Hepatocyte (in vitro differentiated cells): ENCODE measurements around the gene PRDM5. TPM values are rescaled to one million over a fixed set of nuclear protein-coding genes. Genes with fewer than 3 reads are reported as not detected.

Experiments
- DNase-seq: peaks from one replicate; pipeline ENCODE4 v3.0.0-alpha.2; 2016; ENCODE audit warnings: low spot score
- H2AFZ ChIP-seq: fragments of 200-600 bp; sonication (generic); 2 replicates; pipeline ENCODE4 v1.6.0; 2016; ENCODE audit warnings: antibody characterized with exemption, mild to moderate bottlenecking
- H3K27ac ChIP-seq: fragments of 200-600 bp; sonication (generic); 2 replicates; pipeline ENCODE4 v1.5.1; 2016; ENCODE audit warnings: mild to moderate bottlenecking
- H3K27me3 ChIP-seq: fragments of 200-600 bp; sonication (generic); 2 replicates; pipeline ENCODE4 v1.6.1; 2016
- H3K36me3 ChIP-seq: fragments of 200-600 bp; sonication (generic); replicated peaks from 2 replicates; pipeline ENCODE4 v1.5.1; 2016; ENCODE audit warnings: low read depth; ENCODE audit not compliant: insufficient read depth
- H3K4me1 ChIP-seq: fragments of 200-600 bp; sonication (generic); 2 replicates; pipeline ENCODE4 v1.5.1; 2016; ENCODE audit warnings: mild to moderate bottlenecking, moderate library complexity; ENCODE audit not compliant: insufficient read depth
- H3K4me2 ChIP-seq: fragments of 200-600 bp; sonication (generic); 2 replicates; pipeline ENCODE4 v1.6.0; 2016
- H3K4me3 ChIP-seq: fragments of 200-600 bp; sonication (generic); 2 replicates; pipeline ENCODE4 v1.5.1; 2016; ENCODE audit warnings: mild to moderate bottlenecking
- H3K79me2 ChIP-seq: fragments of 200-600 bp; sonication (generic); 2 replicates; pipeline ENCODE4 v1.6.0; 2017; ENCODE audit warnings: mild to moderate bottlenecking
- H3K9me2 ChIP-seq: fragments of 200-600 bp; sonication (generic); replicated peaks from 2 replicates; pipeline ENCODE4 v1.6.0; 2017; ENCODE audit warnings: mild to moderate bottlenecking; ENCODE audit not compliant: insufficient read depth
- H3K9me3 ChIP-seq: fragments of 200-600 bp; sonication (generic); 2 replicates; pipeline ENCODE4 v1.5.1; 2016; ENCODE audit warnings: low read depth, mild to moderate bottlenecking
- H4K20me1 ChIP-seq: fragments of 200-600 bp; sonication (generic); 2 replicates; pipeline ENCODE4 v1.6.0; 2016; ENCODE audit warnings: mild to moderate bottlenecking; ENCODE audit not compliant: insufficient read depth, poor library complexity, severe bottlenecking
- EZH2 ChIP-seq: fragments of 200-600 bp; sonication (generic); IDR thresholded peaks from 2 replicates; pipeline ENCODE4 v1.6.1; 2016; ENCODE audit warnings: antibody characterized with exemption, mild to moderate bottlenecking, borderline replicate concordance
- EZH2phosphoT487 ChIP-seq: fragments of 200-600 bp; sonication (generic); IDR thresholded peaks from one replicate; pipeline ENCODE4 v1.6.1; 2018; ENCODE audit warnings: antibody characterized with exemption, mild to moderate bottlenecking, low read depth, moderate library complexity; ENCODE audit not compliant: unreplicated experiment, severe bottlenecking
- WGBS: methylation state at CpG from one replicate; pipeline ENCODE4 v1.1.6; 2016; ENCODE audit warnings: low lambda C conversion rate; ENCODE audit errors: missing lambda C conversion rate; 5-methylcytosine and 5-hydroxymethylcytosine counted together
- polyA plus RNA-seq: library from polyadenylated mRNA; unstranded; fragments of >200 nt; fragmentation: Nextera tagmentation; extraction: Ambion mirVana; gene quantifications from 2 replicates; pipeline ENCODE4 v1.2.1, GENCODE V29; 2016
- total RNA-seq: library from RNA; depleted of rRNA; stranded (reverse); fragments of >200 nt; gene quantifications from 2 replicates; pipeline ENCODE4 v1.2.3, GENCODE V29; 2014
- TF ChIP-seq, protein P1 (sequence below): fragments of 200-600 bp; sonication (generic); IDR thresholded peaks from 2 replicates; pipeline ENCODE4 v1.5.1; 2016; ENCODE audit warnings: antibody characterized with exemption, mild to moderate bottlenecking; ENCODE audit not compliant: poor library complexity

The PRDM5 gene
- total and polyA plus RNA-seq, 2 experiments from 2014 or later, result 4.2 to 21.2 TPM

- H3K4me2 ChIP-seq, result no peak overlapping the region
- no peak for DNase-seq
- no peak overlapping the region for H3K4me3 ChIP-seq
- no peaks in the 10 kb centered on the region for H4K20me1 ChIP-seq
- 82% methylated on average over 6 of the region's 6 CpGs for WGBS
- no peaks in the 10 kb centered on the region for H3K4me1 ChIP-seq
- no peaks in the 10 kb centered on the region for H3K79me2 ChIP-seq
- no peaks in the 10 kb centered on the region for H3K27me3 ChIP-seq
- TF ChIP-seq EZH2phosphoT487, result no peak
- no peak for TF ChIP-seq EZH2
- TF ChIP-seq, protein P1, sequence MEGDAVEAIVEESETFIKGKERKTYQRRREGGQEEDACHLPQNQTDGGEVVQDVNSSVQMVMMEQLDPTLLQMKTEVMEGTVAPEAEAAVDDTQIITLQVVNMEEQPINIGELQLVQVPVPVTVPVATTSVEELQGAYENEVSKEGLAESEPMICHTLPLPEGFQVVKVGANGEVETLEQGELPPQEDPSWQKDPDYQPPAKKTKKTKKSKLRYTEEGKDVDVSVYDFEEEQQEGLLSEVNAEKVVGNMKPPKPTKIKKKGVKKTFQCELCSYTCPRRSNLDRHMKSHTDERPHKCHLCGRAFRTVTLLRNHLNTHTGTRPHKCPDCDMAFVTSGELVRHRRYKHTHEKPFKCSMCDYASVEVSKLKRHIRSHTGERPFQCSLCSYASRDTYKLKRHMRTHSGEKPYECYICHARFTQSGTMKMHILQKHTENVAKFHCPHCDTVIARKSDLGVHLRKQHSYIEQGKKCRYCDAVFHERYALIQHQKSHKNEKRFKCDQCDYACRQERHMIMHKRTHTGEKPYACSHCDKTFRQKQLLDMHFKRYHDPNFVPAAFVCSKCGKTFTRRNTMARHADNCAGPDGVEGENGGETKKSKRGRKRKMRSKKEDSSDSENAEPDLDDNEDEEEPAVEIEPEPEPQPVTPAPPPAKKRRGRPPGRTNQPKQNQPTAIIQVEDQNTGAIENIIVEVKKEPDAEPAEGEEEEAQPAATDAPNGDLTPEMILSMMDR, result no peak
- H3K9me3 ChIP-seq, result no peaks in the 10 kb centered on the region
- no peak overlapping the region for H2AFZ ChIP-seq
- no peaks in the 10 kb centered on the region for H3K9me2 ChIP-seq
- no peak overlapping the region for H3K27ac ChIP-seq
- H3K36me3 ChIP-seq, result no peaks in the 10 kb centered on the region
Observed at GRCh38 chr4:120826853-120827252, 95.7 kb downstream of the PRDM5 start.

GRCh38 chr4:120826449-120826848, 96.1 kb downstream of the PRDM5 start:
- TF ChIP-seq EZH2 (no peak), EZH2phosphoT487 (no peak)
- TF ChIP-seq, protein P1, result no peak
- H3K79me2 ChIP-seq, result no peaks in the 10 kb centered on the region
- 24% methylated on average over 1 of the region's 1 CpG for WGBS
- H2AFZ ChIP-seq, result no peak overlapping the region
- H3K9me3 ChIP-seq, result no peaks in the 10 kb centered on the region
- no peak overlapping the region for H3K27ac ChIP-seq
- no peaks in the 10 kb centered on the region for H3K9me2 ChIP-seq
- no peaks in the 10 kb centered on the region for H4K20me1 ChIP-seq
- no peaks in the 10 kb centered on the region for H3K4me1 ChIP-seq
- no peaks in the 10 kb centered on the region for H3K36me3 ChIP-seq
- H3K4me3 ChIP-seq, result no peak overlapping the region
- no peak for DNase-seq
- H3K4me2 ChIP-seq, result no peak overlapping the region
- no peaks in the 10 kb centered on the region for H3K27me3 ChIP-seq

DNA sequence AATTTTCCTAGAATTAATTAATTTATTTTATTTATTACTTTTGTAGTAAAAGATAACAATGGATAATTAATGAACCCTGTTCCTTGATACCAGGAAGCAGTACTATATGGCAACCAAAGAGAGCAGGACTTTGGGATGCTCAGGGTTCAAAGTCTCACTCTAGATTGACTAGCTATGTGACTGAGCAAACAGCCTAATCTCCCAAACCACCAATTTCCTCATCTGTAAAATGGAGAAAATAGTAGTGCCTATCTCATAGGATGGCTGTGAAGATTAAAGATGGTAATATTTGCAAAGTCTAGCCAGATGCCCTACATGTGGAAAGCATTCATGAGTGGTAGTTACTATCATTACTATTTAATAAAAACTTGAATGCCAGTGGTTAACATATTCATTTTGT, 97.6 kb downstream of the PRDM5 start:
- H3K9me2 ChIP-seq, result no peaks in the 10 kb centered on the region
- H2AFZ ChIP-seq, result no peak overlapping the region
- H3K79me2 ChIP-seq, result no peaks in the 10 kb centered on the region
- no peak overlapping the region for H3K4me2 ChIP-seq
- TF ChIP-seq, protein P1, result no peak
- TF ChIP-seq EZH2 (no peak), EZH2phosphoT487 (no peak)
- H3K36me3 ChIP-seq, result no peaks in the 10 kb centered on the region
- H3K27me3 ChIP-seq, result no peaks in the 10 kb centered on the region
- no peaks in the 10 kb centered on the region for H3K9me3 ChIP-seq
- no peak overlapping the region for H3K4me3 ChIP-seq
- no peaks in the 10 kb centered on the region for H3K4me1 ChIP-seq
- no peak overlapping the region for H3K27ac ChIP-seq
- no peak for DNase-seq
- no peaks in the 10 kb centered on the region for H4K20me1 ChIP-seq

- Histone ChIP-seq H3K27ac (no peak overlapping the region), H3K4me3 (no peak overlapping the region), H3K27me3 (no peaks in the 10 kb centered on the region), H4K20me1 (no peaks in the 10 kb centered on the region), H3K4me2 (no peak overlapping the region), H3K79me2 (no peaks in the 10 kb centered on the region), H2AFZ (no peak overlapping the region), H3K36me3 (no peaks in the 10 kb centered on the region), H3K9me3 (no peaks in the 10 kb centered on the region), H3K4me1 (no peaks in the 10 kb centered on the region), H3K9me2 (no peaks in the 10 kb centered on the region)
- no peak for DNase-seq
- 98% methylated on average over 3 of the region's 3 CpGs for WGBS
- TF ChIP-seq, protein P1, result no peak
- TF ChIP-seq EZH2 (no peak), EZH2phosphoT487 (no peak)
Observed at GRCh38 chr4:120821977-120822376, 100.5 kb downstream of the PRDM5 start.
